GM18951 (cell line): ENCODE results near the gene SCAPER.

Experiments used
- POLR2A ChIP-seq: IDR thresholded peaks from 4 replicates; pipeline ENCODE4 v1.6.1; 2011; ENCODE audit warnings: mild to moderate bottlenecking; ENCODE audit not compliant: insufficient read length, insufficient read depth; ENCODE audit errors: extremely low read depth
- in situ Hi-C: fragments of 300-500 bp; cut with MboI; formaldehyde crosslinking; loops from one replicate; pipeline ENCODE4 v1.12.0; 2022; ENCODE audit warnings: low sequenced_read_pairs, mixed read lengths, inconsistent platforms; ENCODE audit not compliant: unreplicated experiment

The SCAPER gene

GRCh38 chr15:76401285-76401684 lies 503.9 kb downstream of the SCAPER start:
- in situ Hi-C loops, result no loop called here
- no peak for TF ChIP-seq POLR2A

GRCh38 chr15:76398317-76399104 lies 506.6 kb downstream of the SCAPER start:
- in situ Hi-C loops, result loop anchor here (10.0 kb wide), 1 partner anchor 126 kb away; no protein-coding TSS in a partner anchor
- no peak for TF ChIP-seq POLR2A

GRCh38 chr15:76393614-76394013 lies 511.5 kb downstream of the SCAPER start:
- TF ChIP-seq POLR2A, result no peak
- in situ Hi-C loops, result loop anchor here (10.0 kb wide), 1 partner anchor 131 kb away; no protein-coding TSS in a partner anchor

GRCh38 chr15:76391847-76392246 lies 513.3 kb downstream of the SCAPER start:
- in situ Hi-C loops, result loop anchor here (10.0 kb wide), 1 partner anchor 133 kb away; no protein-coding TSS in a partner anchor
- TF ChIP-seq POLR2A, result no peak

- TF ChIP-seq POLR2A, result no peak
- in situ Hi-C loops, result loop anchor here (10.0 kb wide), 1 partner anchor 133 kb away; no protein-coding TSS in a partner anchor
Measured at GRCh38 chr15:76391309-76391708, 513.8 kb downstream of the SCAPER start.

GRCh38 chr15:76390571-76390970 lies 514.6 kb downstream of the SCAPER start:
- in situ Hi-C loops, result loop anchor here (10.0 kb wide), 1 partner anchor 134 kb away; no protein-coding TSS in a partner anchor
- no peak for TF ChIP-seq POLR2A

GRCh38 chr15:76386926-76387325 lies 518.2 kb downstream of the SCAPER start:
- TF ChIP-seq POLR2A, result no peak
- in situ Hi-C loops, result no loop called here

GRCh38 chr15:76386178-76386577 lies 519.0 kb downstream of the SCAPER start:
- in situ Hi-C loops, result no loop called here
- no peak for TF ChIP-seq POLR2A

- in situ Hi-C loops, result no loop called here
- TF ChIP-seq POLR2A, result no peak
Measured at GRCh38 chr15:76384409-76384808, 520.7 kb downstream of the SCAPER start.

- in situ Hi-C loops, result no loop called here
- TF ChIP-seq POLR2A, result no peak
Measured at GRCh38 chr15:76382987-76383728, 522.0 kb downstream of the SCAPER start.

GRCh38 chr15:76381366-76381765 lies 523.8 kb downstream of the SCAPER start:
- in situ Hi-C loops, result no loop called here

GRCh38 chr15:76380249-76380648 lies 524.9 kb downstream of the SCAPER start:
- in situ Hi-C loops, result no loop called here
- no peak for TF ChIP-seq POLR2A

More at GRCh38 chr15:76381366-76381765, 523.8 kb downstream of the SCAPER start:
- TF ChIP-seq POLR2A, result no peak

GRCh38 chr15:76378691-76379090 lies 526.4 kb downstream of the SCAPER start:
- no peak for TF ChIP-seq POLR2A
- in situ Hi-C loops, result no loop called here
